GM12864 (cell line): ENCODE data around the gene SUGP2.

Experiments used
- DNase-seq: peaks from one replicate; pipeline ENCODE4 v3.0.0-alpha.2; 2011; ENCODE audit warnings: low read depth
- H3K4me3 ChIP-seq: 2 replicates; pipeline ENCODE4 v1.5.1; 2011; ENCODE audit warnings: mild to moderate bottlenecking, low read depth, low read length, control low read depth
- CTCF ChIP-seq: IDR thresholded peaks from 2 replicates; pipeline ENCODE4 v1.5.1; 2011; ENCODE audit warnings: low read depth, mild to moderate bottlenecking, moderate library complexity, low read length, control low read depth, inconsistent platforms; ENCODE audit errors: missing control alignments

The SUGP2 gene

DNA sequence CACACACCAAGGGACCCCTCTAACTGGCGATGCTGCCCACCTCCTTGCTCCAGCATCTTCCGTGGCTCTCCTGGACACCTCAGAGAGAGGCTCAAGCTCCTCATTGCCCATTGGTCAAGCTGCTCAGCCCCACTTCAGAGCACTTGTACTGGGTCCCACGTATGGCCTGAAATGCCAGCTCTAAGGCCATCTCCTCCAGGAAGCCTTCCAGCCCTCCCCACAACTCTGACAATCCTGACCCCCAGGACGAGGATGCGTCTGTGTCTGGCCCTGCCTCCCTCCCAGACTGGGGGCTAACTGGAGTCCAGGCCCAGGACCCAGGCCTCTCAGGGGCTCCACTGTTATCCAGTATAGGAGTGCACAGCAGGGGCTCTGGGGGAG lies 84.4 kb downstream of the SUGP2 start:
- DNase-seq: no peak
- TF ChIP-seq CTCF: no peak
- no peak overlapping the region for H3K4me3 ChIP-seq

DNA sequence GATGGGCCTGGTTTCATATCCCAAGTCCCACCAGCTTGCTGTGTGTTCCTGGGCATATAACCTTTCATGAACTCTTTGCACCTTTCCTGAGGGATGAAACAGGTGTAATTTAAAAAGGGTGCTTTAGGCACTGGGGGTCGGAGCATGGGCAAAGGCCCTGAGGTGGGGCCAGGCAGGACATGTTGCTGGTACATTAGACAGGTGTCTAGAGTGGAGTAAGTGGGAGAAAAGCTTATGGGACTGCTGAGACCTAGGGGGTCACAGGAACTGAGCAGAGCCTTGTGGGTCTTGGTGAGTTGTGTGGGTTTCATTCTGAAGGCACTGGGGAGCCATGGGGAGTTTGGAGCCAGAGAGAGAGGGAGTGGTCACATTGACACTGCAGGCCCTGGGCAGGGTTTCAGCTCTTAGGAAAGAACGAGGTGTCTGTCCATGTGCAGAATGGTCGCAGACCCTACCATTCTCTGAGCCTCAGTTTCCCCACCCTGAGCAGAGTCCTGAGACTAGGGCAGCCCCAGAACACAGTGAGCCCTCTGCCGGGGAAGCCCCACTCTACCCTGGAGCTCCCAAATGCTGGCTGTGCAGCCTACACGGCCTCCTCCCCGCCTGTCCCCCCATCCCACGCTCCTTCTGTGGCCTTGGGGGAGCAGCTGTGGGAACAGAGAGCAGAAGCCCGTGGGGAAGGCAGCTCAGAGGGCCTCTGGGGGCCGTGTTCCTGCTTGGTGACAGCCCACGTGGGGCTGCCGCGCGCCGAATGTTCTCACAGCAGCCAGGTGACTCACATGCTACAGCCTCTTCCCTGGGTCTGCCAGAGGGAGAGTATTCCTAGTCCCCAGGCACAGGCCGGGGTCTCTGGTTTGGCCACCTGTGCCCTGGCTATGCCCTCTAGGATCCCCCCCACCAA lies 85.0 kb downstream of the SUGP2 start:
- DNase-seq: no peak
- no peak overlapping the region for H3K4me3 ChIP-seq
- TF ChIP-seq CTCF: no peak

DNA sequence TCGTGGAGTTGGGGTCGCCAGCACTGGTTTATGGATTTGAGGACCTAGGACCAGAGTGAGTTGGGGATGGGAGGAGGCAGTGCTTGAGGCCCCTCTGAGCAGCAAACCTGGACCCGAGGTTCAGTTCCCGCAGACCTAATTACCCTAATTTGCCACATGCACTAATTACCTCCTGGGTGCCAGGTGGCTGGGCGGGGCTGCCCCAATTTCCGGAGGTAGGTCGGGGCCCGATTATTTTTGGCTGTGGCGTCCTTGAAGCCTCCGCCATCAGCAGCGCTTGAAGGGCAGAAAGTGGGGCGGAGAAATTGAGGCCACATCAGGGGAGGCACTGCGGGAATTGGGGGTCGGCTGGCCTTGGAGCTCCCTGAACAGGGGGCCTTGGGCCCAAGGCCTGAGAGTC lies 86.4 kb downstream of the SUGP2 start:
- no peak for DNase-seq
- no peak for TF ChIP-seq CTCF
- no peak overlapping the region for H3K4me3 ChIP-seq

- DNase-seq: no peak
- no peak for TF ChIP-seq CTCF
- H3K4me3 ChIP-seq: no peak overlapping the region
Observed at GRCh38 chr19:18946335-18946734, 87.0 kb downstream of the SUGP2 start.

DNA sequence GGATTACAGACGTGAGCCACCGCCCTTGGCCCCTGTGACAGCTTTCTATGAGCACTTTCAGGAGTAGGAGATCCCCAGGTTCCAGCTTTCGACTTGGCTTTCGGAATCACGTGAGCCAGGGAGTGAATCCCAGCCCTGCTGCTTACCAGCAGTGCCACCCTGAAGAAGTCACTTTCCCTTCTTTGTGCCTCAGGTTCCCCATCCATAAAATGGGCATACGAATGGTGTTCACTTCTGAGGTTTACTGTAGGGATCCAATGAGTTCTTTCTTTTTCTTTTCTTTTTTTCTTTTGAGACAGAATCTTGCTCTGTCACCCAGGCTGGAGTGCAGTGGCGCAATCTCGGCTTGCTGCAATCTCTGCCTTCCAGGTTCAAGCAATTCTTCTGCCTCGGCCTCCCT lies 88.0 kb downstream of the SUGP2 start:
- no peak overlapping the region for H3K4me3 ChIP-seq
- no peak for DNase-seq
- no peak for TF ChIP-seq CTCF

DNA sequence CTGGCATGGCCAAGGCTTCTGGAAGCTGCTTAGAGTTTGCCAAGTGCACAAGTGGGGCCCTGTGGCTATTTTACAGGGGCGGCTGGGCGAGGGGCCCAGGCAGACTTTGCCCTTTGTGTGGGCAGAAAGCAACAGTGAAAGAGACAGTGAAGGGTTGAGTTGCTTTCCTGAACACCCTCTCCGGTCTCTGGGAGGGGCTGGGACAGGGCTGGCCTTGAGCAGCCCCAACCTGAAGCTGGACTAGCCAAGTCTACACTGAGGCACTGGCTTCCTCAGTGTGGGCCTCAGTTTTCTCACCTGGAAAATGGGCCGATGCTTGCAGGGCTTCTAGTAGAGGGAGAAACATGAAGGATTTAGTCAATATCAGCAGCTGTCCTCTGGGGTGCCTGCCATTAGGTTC lies 89.9 kb downstream of the SUGP2 start:
- H3K4me3 ChIP-seq: no peak overlapping the region
- TF ChIP-seq CTCF: no peak
- no peak for DNase-seq

GRCh38 chr19:18942692-18943091 lies 90.6 kb downstream of the SUGP2 start:
- TF ChIP-seq CTCF: no peak
- DNase-seq: no peak
- no peak overlapping the region for H3K4me3 ChIP-seq
